AG04450 (cell line): ENCODE results near the gene ACO2. TPM values are rescaled to one million over a fixed set of nuclear protein-coding genes. Genes with fewer than 3 reads are reported as not detected.

Experiments used
- CTCF ChIA-PET: fragments of 300-600, 350-600 bp; formaldehyde crosslinking; extraction: SDS; loops from one replicate; lab custom pipeline; 2022; ENCODE audit warnings: antibody characterized with exemption, inconsistent platforms; lab: Charles Lee
- POLR2A ChIA-PET: fragments of 350-600 bp; formaldehyde crosslinking; extraction: SDS; loops from one replicate; lab custom pipeline; 2021; ENCODE audit warnings: antibody characterized with exemption, inconsistent platforms; lab: Yijun Ruan, JAX
- DNase-seq: peaks from one replicate; pipeline ENCODE4 v3.0.0-alpha.2; 2011; ENCODE audit warnings: low read depth, low spot score
- H3K27ac ChIP-seq: one replicate; pipeline ENCODE4 v1.5.1; 2012; ENCODE audit warnings: low read depth, low read length, control low read depth
- H3K27me3 ChIP-seq: one replicate; pipeline ENCODE4 v1.6.0; 2012; ENCODE audit warnings: low read length; ENCODE audit not compliant: control insufficient read depth, insufficient read depth
- H3K4me3 ChIP-seq: 2 replicates; pipeline ENCODE4 v1.5.1; 2011; ENCODE audit warnings: mild to moderate bottlenecking, low read depth, low read length, control low read depth
- H3K9me3 ChIP-seq: 2 replicates; pipeline ENCODE4 v1.5.1; 2012; ENCODE audit warnings: low read length; ENCODE audit not compliant: control insufficient read depth, insufficient read depth
- polyA plus RNA-seq: library from polyadenylated mRNA; depleted of rRNA; stranded (reverse); fragments of >200 nt; gene quantifications from 2 replicates; pipeline ENCODE4 v1.2.3, GENCODE V29; 2011
- TF ChIP-seq, protein P1 (sequence below): IDR thresholded peaks from 2 replicates; pipeline ENCODE4 v1.5.1; 2011; ENCODE audit warnings: low read depth, low read length, control low read depth, inconsistent platforms

The ACO2 gene
- polyA plus RNA-seq, 1 experiment: 32.2 TPM

DNA sequence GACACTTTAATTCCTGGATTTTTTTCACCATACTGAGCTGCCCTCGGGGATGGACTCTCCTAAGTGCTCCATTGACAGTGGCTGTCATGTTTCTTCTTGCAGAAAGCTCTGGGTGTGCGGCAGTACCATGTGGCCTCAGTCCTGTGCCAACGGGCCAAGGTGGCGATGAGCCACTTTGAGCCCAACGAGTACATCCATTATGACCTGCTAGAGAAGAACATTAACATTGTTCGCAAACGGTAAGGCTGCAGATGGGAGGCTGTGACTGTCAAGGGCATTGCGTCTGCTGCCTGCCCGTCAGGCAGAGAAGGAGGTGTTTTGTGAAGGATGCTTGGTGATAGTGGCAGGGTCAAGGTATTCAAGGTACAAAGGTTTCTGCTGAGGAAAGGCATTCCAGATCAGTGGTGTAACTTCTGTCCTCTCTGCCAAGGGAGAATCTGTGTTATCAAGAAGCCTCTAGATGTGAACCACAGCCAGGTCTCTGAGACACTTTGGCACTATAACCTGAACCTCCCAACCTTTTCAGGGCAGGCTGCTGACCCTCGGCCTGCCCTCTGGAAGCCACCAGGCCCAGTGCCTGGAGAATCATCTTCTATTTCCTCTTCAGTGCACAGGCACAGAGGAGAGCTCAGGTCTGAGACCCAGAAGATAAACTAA, 30.8 kb downstream of the ACO2 start:
- ChIA-PET CTCF (interaction anchor here (0.6 to 1.2 kb wide), 4 partner anchors 18 to 118 kb away, joined by 3 to 6 read pairs (median 4); no protein-coding TSS in a partner anchor), POLR2A (no interaction called here)
- H3K4me3 ChIP-seq: no peak overlapping the region
- no peak overlapping the region for H3K27ac ChIP-seq
- H3K27me3 ChIP-seq: no peaks in the 10 kb centered on the region
- no peak for DNase-seq
- TF ChIP-seq, protein P1, sequence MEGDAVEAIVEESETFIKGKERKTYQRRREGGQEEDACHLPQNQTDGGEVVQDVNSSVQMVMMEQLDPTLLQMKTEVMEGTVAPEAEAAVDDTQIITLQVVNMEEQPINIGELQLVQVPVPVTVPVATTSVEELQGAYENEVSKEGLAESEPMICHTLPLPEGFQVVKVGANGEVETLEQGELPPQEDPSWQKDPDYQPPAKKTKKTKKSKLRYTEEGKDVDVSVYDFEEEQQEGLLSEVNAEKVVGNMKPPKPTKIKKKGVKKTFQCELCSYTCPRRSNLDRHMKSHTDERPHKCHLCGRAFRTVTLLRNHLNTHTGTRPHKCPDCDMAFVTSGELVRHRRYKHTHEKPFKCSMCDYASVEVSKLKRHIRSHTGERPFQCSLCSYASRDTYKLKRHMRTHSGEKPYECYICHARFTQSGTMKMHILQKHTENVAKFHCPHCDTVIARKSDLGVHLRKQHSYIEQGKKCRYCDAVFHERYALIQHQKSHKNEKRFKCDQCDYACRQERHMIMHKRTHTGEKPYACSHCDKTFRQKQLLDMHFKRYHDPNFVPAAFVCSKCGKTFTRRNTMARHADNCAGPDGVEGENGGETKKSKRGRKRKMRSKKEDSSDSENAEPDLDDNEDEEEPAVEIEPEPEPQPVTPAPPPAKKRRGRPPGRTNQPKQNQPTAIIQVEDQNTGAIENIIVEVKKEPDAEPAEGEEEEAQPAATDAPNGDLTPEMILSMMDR: no peak
- no peaks in the 10 kb centered on the region for H3K9me3 ChIP-seq

DNA sequence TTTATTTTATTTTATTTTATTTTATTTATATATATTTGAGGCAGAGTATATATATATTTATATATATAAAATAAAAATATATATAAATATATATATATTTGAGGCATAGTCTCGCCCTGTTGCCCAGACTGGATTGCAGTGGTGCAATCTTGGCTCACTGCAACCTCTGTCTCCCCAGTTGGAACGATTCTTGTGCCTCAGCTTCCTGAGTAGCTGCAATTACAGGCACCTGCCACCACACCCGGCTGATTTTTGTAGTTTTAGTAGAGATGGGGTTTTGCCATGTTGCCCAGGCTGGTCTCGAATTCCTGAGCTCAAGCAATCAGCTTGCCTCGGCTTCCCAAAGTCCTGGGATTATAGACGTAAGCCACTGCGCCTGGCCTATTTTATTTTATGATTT, 31.4 kb downstream of the ACO2 start:
- Histone ChIP-seq H3K4me3 (no peak overlapping the region), H3K27ac (no peak overlapping the region), H3K27me3 (no peaks in the 10 kb centered on the region), H3K9me3 (no peaks in the 10 kb centered on the region)
- ChIA-PET CTCF (interaction anchor here (0.9 to 1.5 kb wide), 4 partner anchors 19 to 97 kb away, joined by 3 read pairs; no protein-coding TSS in a partner anchor), POLR2A (no interaction called here)
- TF ChIP-seq, protein P1: no peak
- no peak for DNase-seq

DNA sequence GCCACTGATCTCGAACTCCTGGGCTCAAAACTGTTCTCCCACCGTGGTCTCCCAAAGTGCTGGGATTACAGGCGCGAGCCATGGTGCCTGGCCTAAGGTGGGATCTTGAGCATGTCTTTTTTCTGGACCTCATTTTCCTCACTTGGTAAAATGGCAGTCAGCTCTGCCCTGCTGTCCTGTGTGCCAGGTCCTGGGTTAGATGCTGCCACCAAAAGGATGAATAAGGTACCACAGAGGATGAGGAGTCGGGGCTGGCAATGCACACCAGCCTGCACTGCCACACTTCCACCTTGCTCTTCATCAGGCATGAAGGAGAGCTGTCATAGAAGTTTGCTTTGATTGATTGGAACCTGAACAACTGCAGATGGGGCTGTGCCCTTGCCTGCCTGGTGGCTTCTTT, 32.3 kb downstream of the ACO2 start:
- Histone ChIP-seq H3K9me3 (no peaks in the 10 kb centered on the region), H3K4me3 (no peak overlapping the region), H3K27me3 (no peaks in the 10 kb centered on the region), H3K27ac (no peak overlapping the region)
- ChIA-PET POLR2A (no interaction called here), CTCF (interaction anchor here (0.9 to 1.5 kb wide), 4 partner anchors 20 to 98 kb away, joined by 3 read pairs; no protein-coding TSS in a partner anchor)
- TF ChIP-seq, protein P1: no peak
- no peak for DNase-seq

DNA sequence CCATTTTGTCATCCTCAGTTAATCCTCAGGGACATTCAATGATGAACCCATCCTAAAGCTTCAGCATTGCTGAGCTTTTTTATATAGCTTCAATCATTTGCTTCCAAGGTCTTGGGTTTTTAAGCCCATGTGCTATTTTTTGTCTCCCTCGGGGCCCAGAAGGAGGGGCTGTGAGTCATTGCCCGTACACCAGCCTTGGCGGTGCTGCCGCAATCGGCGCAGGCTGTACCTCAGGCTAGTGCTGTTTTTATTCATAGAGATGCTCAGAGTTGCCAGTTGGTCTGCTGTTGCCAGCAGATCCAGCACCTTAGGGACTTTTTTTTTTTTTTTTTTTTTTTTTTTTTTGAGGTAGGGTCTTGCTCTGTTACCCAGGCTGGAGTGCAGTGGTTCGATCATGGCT, 35.5 kb downstream of the ACO2 start:
- POLR2A ChIA-PET: no interaction called here
- TF ChIP-seq, protein P1: no peak
- CTCF ChIA-PET: interaction anchor here (2.4 kb wide), 1 partner anchor 14 kb away, joined by 22 read pairs; no protein-coding TSS in a partner anchor
- Histone ChIP-seq H3K27me3 (no peaks in the 10 kb centered on the region), H3K4me3 (no peak overlapping the region), H3K27ac (no peak overlapping the region), H3K9me3 (no peaks in the 10 kb centered on the region)
- DNase-seq: no peak

DNA sequence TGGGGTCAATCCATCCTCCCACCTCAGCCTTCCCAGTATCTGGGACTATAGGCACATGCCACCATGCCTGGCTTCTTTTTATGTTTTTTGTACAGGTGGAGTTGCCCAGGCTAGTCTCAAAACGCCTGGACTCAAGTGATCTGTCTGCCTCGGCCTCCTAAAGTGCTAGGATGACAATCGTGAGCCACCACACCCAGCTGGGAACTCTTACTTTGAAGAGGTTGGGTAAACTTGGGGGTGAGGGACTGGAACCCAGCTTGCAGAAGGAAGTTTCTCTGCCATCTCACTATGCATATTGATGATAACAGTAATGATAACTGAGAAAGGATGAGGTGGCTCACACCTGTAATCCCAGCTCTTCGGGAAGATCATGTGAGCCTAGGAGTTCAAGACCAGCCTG, 35.9 kb downstream of the ACO2 start:
- TF ChIP-seq, protein P1: no peak
- ChIA-PET POLR2A (no interaction called here), CTCF (interaction anchor here (0.6 to 2.4 kb wide), 2 partner anchors 13 to 104 kb away, joined by 5 to 22 read pairs; no protein-coding TSS in a partner anchor)

More for the DNA sequence above, 35.9 kb downstream of the ACO2 start:
- H3K4me3 ChIP-seq: no peak overlapping the region
- H3K27me3 ChIP-seq: no peaks in the 10 kb centered on the region
- no peak overlapping the region for H3K27ac ChIP-seq
- H3K9me3 ChIP-seq: no peaks in the 10 kb centered on the region
- DNase-seq: no peak
